SU-DHL-6 (cell line): ENCODE measurements around the gene ARAP3.

Experiments used
- H2AFZ ChIP-seq: fragments of 200-600 bp; sonication (generic); 2 replicates; pipeline ENCODE4 v1.6.1; 2014; ENCODE audit warnings: low read depth, mild to moderate bottlenecking, moderate library complexity, mixed read lengths, antibody characterized with exemption, low read length; ENCODE audit not compliant: severe bottlenecking
- H3F3A ChIP-seq: fragments of 200-600 bp; shearing (Covaris generic); 2 replicates; pipeline ENCODE4 v1.6.0; 2016; ENCODE audit warnings: antibody characterized with exemption, mild to moderate bottlenecking; ENCODE audit not compliant: insufficient read depth
- H3K27ac ChIP-seq: fragments of 200-600 bp; sonication (generic); 2 replicates; pipeline ENCODE4 v1.5.1; 2016; ENCODE audit warnings: low read depth, mild to moderate bottlenecking, low read length, moderate library complexity, mixed read lengths
- H3K27me3 ChIP-seq: fragments of 200-600 bp; sonication (generic), shearing (Covaris generic); 2 replicates; pipeline ENCODE4 v1.6.0; 2014; ENCODE audit warnings: mild to moderate bottlenecking, low read length
- H3K36me3 ChIP-seq: fragments of 200-600 bp; sonication (generic); 2 replicates; pipeline ENCODE4 v1.6.1; 2014; ENCODE audit warnings: mild to moderate bottlenecking, low read length, mixed read lengths
- H3K4me2 ChIP-seq: fragments of 300-600, 200-600 bp; shearing (Covaris generic), sonication (generic); 2 replicates; pipeline ENCODE4 v1.6.0; 2014; ENCODE audit warnings: low read length, low read depth, mild to moderate bottlenecking; ENCODE audit not compliant: poor library complexity, severe bottlenecking
- H3K4me3 ChIP-seq: fragments of 200-600 bp; sonication (generic); 2 replicates; pipeline ENCODE4 v1.5.1; 2014; ENCODE audit warnings: antibody characterized with exemption, low read length, mild to moderate bottlenecking, mixed read lengths; ENCODE audit not compliant: insufficient read depth, poor library complexity, severe bottlenecking
- H3K79me2 ChIP-seq: fragments of 200-600 bp; sonication (generic); 2 replicates; pipeline ENCODE4 v1.6.1; 2014; ENCODE audit warnings: mild to moderate bottlenecking, low read length, moderate library complexity; ENCODE audit not compliant: insufficient read depth
- H3K9ac ChIP-seq: fragments of 200-600 bp; sonication (generic); 2 replicates; pipeline ENCODE4 v1.7.0; 2014; ENCODE audit warnings: mild to moderate bottlenecking, low read length
- H3K9me2 ChIP-seq: fragments of 200-600 bp; sonication (generic); replicated peaks from 2 replicates; pipeline ENCODE4 v1.6.1; 2014; ENCODE audit warnings: low read length; ENCODE audit not compliant: insufficient read depth
- H3K9me3 ChIP-seq: fragments of 200-600 bp; sonication (generic); 2 replicates; pipeline ENCODE4 v1.6.1; 2014; ENCODE audit warnings: low read length, mixed read lengths; ENCODE audit not compliant: insufficient read depth
- H4K20me1 ChIP-seq: fragments of 200-600 bp; sonication (generic); 2 replicates; pipeline ENCODE4 v1.6.1; 2014; ENCODE audit warnings: low read depth, mild to moderate bottlenecking, antibody characterized with exemption, low read length, moderate library complexity, mixed read lengths
- CTCF ChIP-seq: fragments of 200-600 bp; sonication (generic); IDR thresholded peaks from one replicate; pipeline ENCODE4 v1.5.1; 2017; ENCODE audit warnings: antibody characterized with exemption, mild to moderate bottlenecking, low read length, moderate library complexity; ENCODE audit not compliant: insufficient read depth, poor library complexity, severe bottlenecking
- EZH2phosphoT487 ChIP-seq: fragments of 200-600 bp; sonication (generic), shearing (Covaris generic); conservative IDR thresholded peaks from 2 replicates; pipeline ENCODE4 v1.6.1; 2018; ENCODE audit warnings: mild to moderate bottlenecking, antibody characterized with exemption, low read length, moderate library complexity, mixed read lengths

Gene ARAP3

GRCh38 chr5:141647242-141647641 is 34.8 kb downstream of the ARAP3 start:
- H3K36me3 ChIP-seq = no peaks in the 10 kb centered on the region
- H3K4me2 ChIP-seq = no peak overlapping the region
- no peaks in the 10 kb centered on the region for H3K9me2 ChIP-seq
- no peak overlapping the region for H3K4me3 ChIP-seq
- H3K27me3 ChIP-seq = no peaks in the 10 kb centered on the region
- no peak overlapping the region for H2AFZ ChIP-seq
- no peaks in the 10 kb centered on the region for H3K79me2 ChIP-seq
- peaks cover 12% of the 10 kb centered on the region; the same call in 1 of the 2 replicates for H3F3A ChIP-seq
- no peak for TF ChIP-seq CTCF
- no peak for TF ChIP-seq EZH2phosphoT487
- no peaks in the 10 kb centered on the region for H3K9me3 ChIP-seq
- H4K20me1 ChIP-seq = no peaks in the 10 kb centered on the region
- no peak overlapping the region for H3K27ac ChIP-seq
- H3K9ac ChIP-seq = no peak overlapping the region

GRCh38 chr5:141646026-141646425 is 36.0 kb downstream of the ARAP3 start:
- no peaks in the 10 kb centered on the region for H3K9me2 ChIP-seq
- no peaks in the 10 kb centered on the region for H3K79me2 ChIP-seq
- H3F3A ChIP-seq = peaks cover 4% of the 10 kb centered on the region; the same call in 1 of the 2 replicates
- no peak overlapping the region for H3K27ac ChIP-seq
- TF ChIP-seq EZH2phosphoT487 (no peak), CTCF (no peak)
- H3K9ac ChIP-seq = no peak overlapping the region
- H3K4me3 ChIP-seq = no peak overlapping the region
- no peaks in the 10 kb centered on the region for H3K27me3 ChIP-seq
- H2AFZ ChIP-seq = no peak overlapping the region
- H4K20me1 ChIP-seq = no peaks in the 10 kb centered on the region
- no peaks in the 10 kb centered on the region for H3K36me3 ChIP-seq
- H3K4me2 ChIP-seq = no peak overlapping the region
- no peaks in the 10 kb centered on the region for H3K9me3 ChIP-seq

GRCh38 chr5:141641634-141642267 is 40.3 kb downstream of the ARAP3 start:
- H3K4me2 ChIP-seq = no peak overlapping the region
- no peaks in the 10 kb centered on the region for H4K20me1 ChIP-seq
- no peaks in the 10 kb centered on the region for H3K36me3 ChIP-seq

More at GRCh38 chr5:141641634-141642267, 40.3 kb downstream of the ARAP3 start:
- Histone ChIP-seq H3K4me3 (no peak overlapping the region), H3F3A (peaks cover 12% of the 10 kb centered on the region), H2AFZ (no peak overlapping the region), H3K9me2 (no peaks in the 10 kb centered on the region), H3K9me3 (no peaks in the 10 kb centered on the region), H3K79me2 (peaks cover 10% of the 10 kb centered on the region; the same call in 1 of the 2 replicates), H3K9ac (no peak overlapping the region), H3K27me3 (no peaks in the 10 kb centered on the region), H3K27ac (no peak overlapping the region)
- TF ChIP-seq CTCF = no peak
- no peak for TF ChIP-seq EZH2phosphoT487
